Measurements from ENCODE around the gene BNIP5.

Gene BNIP5

GRCh38 chr6:36328600-36328999 is 8.1 kb downstream of the BNIP5 start:
- H3K4me3 ChIP-seq (ENCODE audit: low read length): no peak overlapping the region
- TF ChIP-seq ZNF274 (IDR thresholded peaks at IDR 0.05; ENCODE audit: low read depth, low read length): no peak

- TF ChIP-seq ZNF274 (IDR thresholded peaks at IDR 0.05; ENCODE audit: low read depth, low read length): no peak
- H3K4me3 ChIP-seq (ENCODE audit: low read length): no peak overlapping the region
Measured at GRCh38 chr6:36327919-36328236, 8.8 kb downstream of the BNIP5 start.

- no peak overlapping the region for H3K4me3 ChIP-seq (ENCODE audit: low read length)
- no peak for TF ChIP-seq ZNF274 (IDR thresholded peaks at IDR 0.05; ENCODE audit: low read depth, low read length)
Measured at GRCh38 chr6:36327226-36327918, 9.3 kb downstream of the BNIP5 start.

GRCh38 chr6:36326356-36326995 is 10.2 kb downstream of the BNIP5 start:
- H3K4me3 ChIP-seq (ENCODE audit: low read length): no peak overlapping the region

GRCh38 chr6:36324715-36325114 is 12.0 kb downstream of the BNIP5 start:
- H3K4me3 ChIP-seq (ENCODE audit: low read length): no peak overlapping the region
- TF ChIP-seq ZNF274 (IDR thresholded peaks at IDR 0.05; ENCODE audit: low read depth, low read length): no peak

More at GRCh38 chr6:36326356-36326995, 10.2 kb downstream of the BNIP5 start:
- TF ChIP-seq ZNF274 (IDR thresholded peaks at IDR 0.05; ENCODE audit: low read depth, low read length): no peak

GRCh38 chr6:36324191-36324590 is 12.5 kb downstream of the BNIP5 start:
- no peak overlapping the region for H3K4me3 ChIP-seq (ENCODE audit: low read length)
- TF ChIP-seq ZNF274 (IDR thresholded peaks at IDR 0.05; ENCODE audit: low read depth, low read length): no peak

- TF ChIP-seq ZNF274 (IDR thresholded peaks at IDR 0.05; ENCODE audit: low read depth, low read length): no peak
- H3K4me3 ChIP-seq (ENCODE audit: low read length): no peak overlapping the region
Measured at GRCh38 chr6:36323062-36323461, 13.6 kb downstream of the BNIP5 start.

GRCh38 chr6:36322591-36322990 is 14.1 kb downstream of the BNIP5 start:
- TF ChIP-seq ZNF274 (IDR thresholded peaks at IDR 0.05; ENCODE audit: low read depth, low read length): no peak
- no peak overlapping the region for H3K4me3 ChIP-seq (ENCODE audit: low read length)

- no peak for TF ChIP-seq ZNF274 (IDR thresholded peaks at IDR 0.05; ENCODE audit: low read depth, low read length)
- no peak overlapping the region for H3K4me3 ChIP-seq (ENCODE audit: low read length)
Measured at GRCh38 chr6:36320475-36320874, 16.2 kb downstream of the BNIP5 start.

- no peak overlapping the region for H3K4me3 ChIP-seq (ENCODE audit: low read length)
- no peak for TF ChIP-seq ZNF274 (IDR thresholded peaks at IDR 0.05; ENCODE audit: low read depth, low read length)
Measured at GRCh38 chr6:36319821-36320220, 16.9 kb downstream of the BNIP5 start.

GRCh38 chr6:36319436-36319762 is 17.3 kb downstream of the BNIP5 start:
- H3K4me3 ChIP-seq (ENCODE audit: low read length): no peak overlapping the region
- TF ChIP-seq ZNF274 (IDR thresholded peaks at IDR 0.05; ENCODE audit: low read depth, low read length): no peak

- no peak for TF ChIP-seq ZNF274 (IDR thresholded peaks at IDR 0.05; ENCODE audit: low read depth, low read length)
- no peak overlapping the region for H3K4me3 ChIP-seq (ENCODE audit: low read length)
Measured at GRCh38 chr6:36318690-36319435, 17.8 kb downstream of the BNIP5 start.

GRCh38 chr6:36317623-36318022 is 19.1 kb downstream of the BNIP5 start:
- no peak overlapping the region for H3K4me3 ChIP-seq (ENCODE audit: low read length)
- no peak for TF ChIP-seq ZNF274 (IDR thresholded peaks at IDR 0.05; ENCODE audit: low read depth, low read length)

GRCh38 chr6:36315921-36316320 is 20.8 kb downstream of the BNIP5 start:
- TF ChIP-seq ZNF274 (IDR thresholded peaks at IDR 0.05; ENCODE audit: low read depth, low read length): no peak

More at GRCh38 chr6:36315921-36316320, 20.8 kb downstream of the BNIP5 start:
- H3K4me3 ChIP-seq (ENCODE audit: low read length): no peak overlapping the region

All from GM08714 (cell line).